NB4 (cell line): ENCODE measurements around the gene AR.

Experiments used
- CTCF ChIP-seq: IDR thresholded peaks from one replicate; pipeline ENCODE4 v1.5.1; 2012; ENCODE audit warnings: low read depth, low read length
- MAX ChIP-seq: IDR thresholded peaks from 2 replicates; pipeline ENCODE4 v1.6.1; 2011; ENCODE audit warnings: low read depth, low read length

GRCh38 chrX:67544281-67545035, 637 bp downstream of the AR start:
- no peak for TF ChIP-seq MAX
- no peak for TF ChIP-seq CTCF
